Ovary (tissue), 9 donors: ENCODE results near the gene FADS1. TPM values are rescaled to one million over a fixed set of nuclear protein-coding genes. Genes with fewer than 3 reads are reported as not detected.

Source experiments
- DNase-seq, 5 donors: peaks; one replicate each; pipeline ENCODE4 v3.0.0-alpha.2; 2019 to 2020
- H3K27ac ChIP-seq, 2 donors: fragments of 200-600 bp; one replicate each; pipeline versions ENCODE4 v1.5.1 to v1.8.0; 2019 to 2022
- H3K27me3 ChIP-seq: fragments of 200-600 bp; one replicate; pipeline ENCODE4 v1.8.0; 2022
- H3K36me3 ChIP-seq: fragments of 200-600 bp; sonication (generic); one replicate; pipeline ENCODE4 v1.5.1; 2019
- H3K4me1 ChIP-seq: one replicate; pipeline ENCODE4 v1.8.1; 2013; ENCODE audit warnings: mild to moderate bottlenecking, moderate library complexity; ENCODE audit not compliant: insufficient read depth
- H3K4me3 ChIP-seq: fragments of 200-600 bp; sonication (generic); one replicate; pipeline ENCODE4 v1.5.1; 2017
- H3K9me3 ChIP-seq, 2 donors: fragments of 200-600 bp in 1 of 2; sonication (generic) in 1 of 2; one replicate each; pipeline versions ENCODE4 v1.5.1 to v1.8.1; 2013 to 2019; ENCODE audit warnings: mild to moderate bottlenecking in 1 of 2, moderate library complexity in 1 of 2
- CTCF ChIP-seq, 3 donors: fragments of 450-650 bp in 2 of 3; fragments of 200-600 bp in 1 of 3; IDR thresholded peaks; one replicate each; pipeline versions ENCODE4 v1.5.1 to v1.8.0; 2016 to 2022; ENCODE audit warnings: antibody characterized with exemption in 3 of 3, mild to moderate bottlenecking in 1 of 3
- EP300 ChIP-seq: sonication (generic); formaldehyde crosslinking; IDR thresholded peaks from one replicate; pipeline ENCODE4 v1.6.1; 2017; ENCODE audit warnings: antibody characterized with exemption
- POLR2A ChIP-seq: fragments of 450-650 bp; IDR thresholded peaks from one replicate; pipeline ENCODE4 v1.6.1; 2017; ENCODE audit warnings: antibody characterized with exemption, mild to moderate bottlenecking, moderate library complexity
- WGBS, 3 donors: extraction: QIAGEN DNeasy Blood & Tissue Kit in 1 of 3; methylation state at CpG; one replicate each; pipeline versions ENCODE4 v1.1.5 to v1.1.7; 2013 to 2017; 5-methylcytosine and 5-hydroxymethylcytosine counted together
- intact Hi-C, 4 donors: fragments of 100-400 bp; cut with DNase I; formaldehyde crosslinking; loops; one replicate each; pipeline versions ENCODE4 v1.11.0 to v1.15.1; 2022 to 2023
- polyA plus RNA-seq, 2 donors: library from polyadenylated mRNA; stranded (reverse); fragments of 200-250 nt in 1 of 2; fragments of 350-450 nt in 1 of 2; fragmentation: Illumina TruSeq in 1 of 2; extraction: RNeasy Lipid Tissue Mini Kit (QIAGEN cat#74804) in 1 of 2; gene quantifications; one replicate each; pipeline ENCODE4 v1.2.3, GENCODE V29; 2013 to 2014
- total RNA-seq, 7 donors: library from RNA; depleted of rRNA in 2 of 7; stranded (reverse); fragments of >200 nt in 2 of 7; fragmentation: NEBNext Ultra II Directional in 3 of 7; extraction: Animal tissue kit (Norgen Biotek cat#: 25700) in 3 of 7; gene quantifications; one replicate each; pipeline versions ENCODE4 v1.1.0 to v1.2.4, GENCODE V29; 2016 to 2023
- donor health status: DM: no; HTN: no; CAD: no; lungs with moderate emphysema.
- donor health status: DM: no; HTN: no; CAD: no.
- donor health status: Bipolar disorder and iron deficiency.
- donor health status: DM: yes; HTN: yes; CAD: no.
- donor health status: DM: no; HTN: no; CAD: no.
- donor health status: DM: yes; HTN: yes; CAD: no.

The FADS1 gene
- total and polyA plus RNA-seq, 9 donors: 16.2 to 242 (median 45.3) TPM

GRCh38 chr11:61810671-61811175, 6.1 kb downstream of the FADS1 start:
- DNase-seq: no peak
- no peaks in the 10 kb centered on the region for H3K27me3 ChIP-seq
- no peaks in the 10 kb centered on the region for H3K9me3 ChIP-seq
- TF ChIP-seq EP300 (no peak), POLR2A (no peak), CTCF (IDR thresholded peaks at IDR 0.05) (no peak)
- H3K27ac ChIP-seq: no peak overlapping the region
- H3K36me3 ChIP-seq: no peaks in the 10 kb centered on the region
- H3K4me1 ChIP-seq: no peaks in the 10 kb centered on the region
- intact Hi-C loops: loop anchor here in 2 of 4 donors (5.0 kb wide), 2 partner anchors 87 to 292 kb away; no protein-coding TSS in a partner anchor
- no peak overlapping the region for H3K4me3 ChIP-seq
- 89 to 93% (median 92%) methylated on average over 8 of the region's 8 CpGs for WGBS, 3 donors

DNA sequence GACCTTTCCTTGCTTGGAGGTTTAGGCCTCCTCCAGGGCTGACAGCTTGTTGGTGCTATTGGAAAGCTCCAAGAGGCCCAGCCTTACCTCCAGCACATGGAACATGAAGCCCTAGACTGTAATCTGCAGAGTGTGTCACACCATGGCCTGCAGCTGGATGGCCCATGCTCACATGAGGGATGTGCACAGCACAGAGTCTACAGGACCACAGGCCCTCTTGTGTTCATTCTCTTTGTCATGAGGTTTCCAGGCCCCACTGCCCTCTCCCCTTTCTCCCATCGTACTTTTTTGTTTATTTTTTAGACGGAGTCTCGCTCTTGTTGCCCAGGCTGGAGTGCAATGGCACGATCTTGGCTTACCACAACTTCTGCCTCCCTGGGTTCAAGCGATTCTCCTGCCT, 10.0 kb downstream of the FADS1 start:
- Histone ChIP-seq H3K36me3 (no peaks in the 10 kb centered on the region), H3K4me1 (no peaks in the 10 kb centered on the region), H3K9me3 (no peaks in the 10 kb centered on the region), H3K4me3 (no peak overlapping the region), H3K27ac (no peak overlapping the region), H3K27me3 (no peaks in the 10 kb centered on the region)
- 87 to 96% (median 90%) methylated on average over 5 of the region's 5 CpGs for WGBS, 3 donors
- DNase-seq: no peak
- no peak for TF ChIP-seq EP300
- TF ChIP-seq CTCF (IDR thresholded peaks at IDR 0.05): no peak
- no peak for TF ChIP-seq POLR2A
- intact Hi-C loops: loop anchor here in 2 of 4 donors (5.0 to 10.0 kb wide), 2 partner anchors 56 to 68 kb away; no protein-coding TSS in a partner anchor

DNA sequence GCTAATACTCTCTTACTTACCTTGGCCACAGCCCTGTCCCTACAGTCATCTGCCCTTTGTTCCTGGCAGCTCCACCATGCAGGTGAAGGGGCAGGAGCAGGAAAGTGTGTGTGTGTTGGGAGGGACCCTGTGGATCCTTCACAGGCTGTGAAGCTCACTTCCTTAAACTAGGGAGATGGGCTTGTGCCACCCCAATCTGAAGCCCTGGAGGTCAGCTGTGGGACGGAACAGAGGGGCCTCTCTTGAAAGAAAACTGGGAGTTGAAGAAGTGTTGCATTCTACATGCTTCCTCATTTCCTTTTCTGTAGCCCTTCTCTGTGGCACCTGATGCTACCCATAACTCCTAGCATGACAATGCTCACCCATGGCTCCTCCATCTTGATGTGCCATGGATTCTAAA, 11.7 kb downstream of the FADS1 start:
- intact Hi-C loops: loop anchor here in 2 of 4 donors (5.0 to 10.0 kb wide), 2 partner anchors 57 to 70 kb away; no protein-coding TSS in a partner anchor
- no peaks in the 10 kb centered on the region for H3K4me1 ChIP-seq
- no peaks in the 10 kb centered on the region for H3K27me3 ChIP-seq
- no peaks in the 10 kb centered on the region for H3K9me3 ChIP-seq
- H3K36me3 ChIP-seq: no peaks in the 10 kb centered on the region
- no peak for DNase-seq
- no peak overlapping the region for H3K4me3 ChIP-seq
- WGBS, 3 donors: 87 to 95% (median 94%) methylated on average over 1 of the region's 1 CpG
- H3K27ac ChIP-seq: no peak overlapping the region
- TF ChIP-seq CTCF (IDR thresholded peaks at IDR 0.05) (no peak), EP300 (no peak), POLR2A (no peak)

DNA sequence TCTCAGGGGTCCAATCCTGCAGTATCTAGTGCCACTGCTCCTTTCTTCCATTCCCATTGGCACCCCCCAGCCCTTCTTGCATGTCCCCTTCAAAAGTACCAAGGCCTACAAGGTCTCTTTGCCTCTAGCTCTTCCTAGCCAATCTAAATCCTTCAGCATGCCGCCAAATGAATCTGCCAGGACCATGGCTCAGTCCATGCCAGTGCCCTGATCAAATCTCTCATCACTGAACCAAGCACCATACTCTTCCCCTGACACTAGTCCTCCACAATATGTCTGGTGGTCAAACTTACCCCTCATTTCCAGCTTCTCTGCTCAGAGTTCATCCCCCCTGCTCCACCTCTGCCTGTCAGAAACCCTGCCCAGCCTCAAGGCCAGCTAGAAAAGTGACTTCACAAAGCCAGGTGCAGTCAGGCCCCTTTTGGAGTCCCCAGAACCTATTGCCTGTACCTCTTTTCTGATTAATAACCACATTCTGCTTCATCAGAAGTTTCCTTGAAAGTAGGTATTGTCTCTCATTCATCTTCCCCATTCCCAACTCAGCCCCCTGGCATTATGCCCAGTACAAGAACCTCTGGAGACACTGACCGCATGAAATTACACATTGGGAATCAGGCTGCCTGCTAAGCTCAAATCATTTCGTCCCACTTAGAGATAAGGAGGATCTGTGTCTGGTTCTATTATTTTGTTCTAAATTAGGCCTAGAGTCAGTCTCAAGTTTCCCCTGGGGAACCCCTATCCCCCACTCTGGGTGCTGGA, 12.7 kb downstream of the FADS1 start:
- Histone ChIP-seq H3K4me1 (no peaks in the 10 kb centered on the region), H3K9me3 (no peaks in the 10 kb centered on the region), H3K27me3 (no peaks in the 10 kb centered on the region), H3K4me3 (no peak overlapping the region), H3K27ac (no peak overlapping the region), H3K36me3 (no peaks in the 10 kb centered on the region)
- intact Hi-C loops: loop anchor here in 1 of 4 donors (10.0 kb wide), 1 partner anchor 71 kb away; no protein-coding TSS in a partner anchor
- no peak for TF ChIP-seq POLR2A
- TF ChIP-seq CTCF (IDR thresholded peaks at IDR 0.05): no peak
- no peak for TF ChIP-seq EP300
- 46 to 60% (median 60%) methylated on average over 3 of the region's 3 CpGs for WGBS, 3 donors
- no peak for DNase-seq
